DOHH2 (cell line): ENCODE measurements around the gene SAMSN1.

ENCODE experiments used
- H3F3A ChIP-seq: fragments of 200-600 bp; sonication (generic), shearing (Covaris generic); 2 replicates; pipeline ENCODE4 v1.6.0; 2016; ENCODE audit warnings: antibody characterized with exemption, mild to moderate bottlenecking; ENCODE audit not compliant: control insufficient read depth, insufficient read depth
- H3K27ac ChIP-seq: fragments of 200-600 bp; sonication (generic); 2 replicates; pipeline ENCODE4 v1.5.1; 2014; ENCODE audit warnings: low read depth, mild to moderate bottlenecking, low read length, moderate library complexity
- H3K27me3 ChIP-seq: fragments of 200-600 bp; sonication (generic); 2 replicates; pipeline ENCODE4 v1.6.1; 2014; ENCODE audit warnings: mild to moderate bottlenecking, low read length, mixed read lengths; ENCODE audit not compliant: control insufficient read depth
- H3K36me3 ChIP-seq: fragments of 200-600 bp; sonication (generic); 2 replicates; pipeline ENCODE4 v1.6.1; 2014; ENCODE audit warnings: mild to moderate bottlenecking, low read length, moderate library complexity, mixed read lengths; ENCODE audit not compliant: control insufficient read depth
- H3K4me1 ChIP-seq: fragments of 200-600 bp; sonication (generic); 2 replicates; pipeline ENCODE4 v1.6.1; 2014; ENCODE audit warnings: mild to moderate bottlenecking, low read length, mixed read lengths; ENCODE audit not compliant: control insufficient read depth
- H3K4me2 ChIP-seq: fragments of 200-600 bp; sonication (generic); 2 replicates; pipeline ENCODE4 v1.6.0; 2014; ENCODE audit warnings: mild to moderate bottlenecking, low read length, moderate library complexity
- H3K4me3 ChIP-seq: fragments of 200-600 bp; sonication (generic); 2 replicates; pipeline ENCODE4 v1.5.1; 2014; ENCODE audit warnings: mild to moderate bottlenecking, low read length, mixed read lengths
- H3K79me2 ChIP-seq: fragments of 200-600 bp; sonication (generic); 2 replicates; pipeline ENCODE4 v1.6.1; 2014; ENCODE audit warnings: mild to moderate bottlenecking, low read length, mixed read lengths; ENCODE audit not compliant: control insufficient read depth
- H3K9me2 ChIP-seq: fragments of 200-600 bp; sonication (generic); replicated peaks from 2 replicates; pipeline ENCODE4 v1.6.1; 2014; ENCODE audit warnings: mild to moderate bottlenecking, low read length, mixed read lengths; ENCODE audit not compliant: control insufficient read depth
- H3K9me3 ChIP-seq: fragments of 200-600 bp; sonication (generic); 2 replicates; pipeline ENCODE4 v1.6.1; 2014; ENCODE audit warnings: antibody characterized with exemption, low read length, mixed read lengths; ENCODE audit not compliant: control insufficient read depth, insufficient read depth
- H4K20me1 ChIP-seq: fragments of 200-600 bp; sonication (generic); 2 replicates; pipeline ENCODE4 v1.6.0; 2014; ENCODE audit warnings: low read depth, mild to moderate bottlenecking, antibody characterized with exemption, low read length, moderate library complexity; ENCODE audit not compliant: control insufficient read depth, insufficient read depth
- EZH2phosphoT487 ChIP-seq: fragments of 200-600 bp; sonication (generic); IDR thresholded peaks from 2 replicates; pipeline ENCODE4 v1.6.1; 2017; ENCODE audit warnings: borderline replicate concordance, mild to moderate bottlenecking, antibody characterized with exemption, low read length, moderate library complexity, mixed read lengths
- TF ChIP-seq, protein P1 (sequence below): fragments of 200-600 bp; sonication (generic); IDR thresholded peaks from one replicate; pipeline ENCODE4 v1.5.1; 2014; ENCODE audit warnings: antibody characterized with exemption, mild to moderate bottlenecking, low read depth, low read length; ENCODE audit not compliant: poor library complexity, severe bottlenecking

SAMSN1 gene

DNA sequence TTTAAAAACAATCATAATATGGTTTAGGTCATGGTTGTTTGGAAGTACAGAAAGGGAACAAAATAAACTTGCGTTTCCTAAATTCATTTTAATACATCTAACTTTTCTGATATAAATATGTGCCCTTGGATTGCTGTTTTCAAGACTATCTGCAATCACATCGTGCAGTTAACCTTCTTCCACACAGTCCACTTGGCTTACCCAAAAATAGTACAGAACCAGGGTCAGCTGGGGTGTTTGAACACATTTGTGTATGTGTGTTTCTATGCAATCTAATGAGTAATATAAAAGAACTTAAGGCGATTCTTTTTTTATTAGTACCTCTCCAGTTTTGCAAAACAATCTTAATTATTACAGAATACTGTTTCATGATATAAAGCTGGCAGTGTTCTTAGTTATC lies 19.9 kb downstream of the SAMSN1 start:
- Histone ChIP-seq H3K36me3 (no peaks in the 10 kb centered on the region), H3K4me3 (no peak overlapping the region), H3K27me3 (peaks cover 2% of the 10 kb centered on the region; the same call in 1 of the 2 replicates), H3K9me2 (no peaks in the 10 kb centered on the region), H3K79me2 (no peaks in the 10 kb centered on the region), H3K9me3 (no peaks in the 10 kb centered on the region), H3F3A (no peaks in the 10 kb centered on the region), H4K20me1 (no peaks in the 10 kb centered on the region), H3K4me1 (peaks cover 15% of the 10 kb centered on the region), H3K4me2 (no peak overlapping the region), H3K27ac (no peak overlapping the region)
- TF ChIP-seq, protein P1, sequence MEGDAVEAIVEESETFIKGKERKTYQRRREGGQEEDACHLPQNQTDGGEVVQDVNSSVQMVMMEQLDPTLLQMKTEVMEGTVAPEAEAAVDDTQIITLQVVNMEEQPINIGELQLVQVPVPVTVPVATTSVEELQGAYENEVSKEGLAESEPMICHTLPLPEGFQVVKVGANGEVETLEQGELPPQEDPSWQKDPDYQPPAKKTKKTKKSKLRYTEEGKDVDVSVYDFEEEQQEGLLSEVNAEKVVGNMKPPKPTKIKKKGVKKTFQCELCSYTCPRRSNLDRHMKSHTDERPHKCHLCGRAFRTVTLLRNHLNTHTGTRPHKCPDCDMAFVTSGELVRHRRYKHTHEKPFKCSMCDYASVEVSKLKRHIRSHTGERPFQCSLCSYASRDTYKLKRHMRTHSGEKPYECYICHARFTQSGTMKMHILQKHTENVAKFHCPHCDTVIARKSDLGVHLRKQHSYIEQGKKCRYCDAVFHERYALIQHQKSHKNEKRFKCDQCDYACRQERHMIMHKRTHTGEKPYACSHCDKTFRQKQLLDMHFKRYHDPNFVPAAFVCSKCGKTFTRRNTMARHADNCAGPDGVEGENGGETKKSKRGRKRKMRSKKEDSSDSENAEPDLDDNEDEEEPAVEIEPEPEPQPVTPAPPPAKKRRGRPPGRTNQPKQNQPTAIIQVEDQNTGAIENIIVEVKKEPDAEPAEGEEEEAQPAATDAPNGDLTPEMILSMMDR, result no peak
- no peak for TF ChIP-seq EZH2phosphoT487

DNA sequence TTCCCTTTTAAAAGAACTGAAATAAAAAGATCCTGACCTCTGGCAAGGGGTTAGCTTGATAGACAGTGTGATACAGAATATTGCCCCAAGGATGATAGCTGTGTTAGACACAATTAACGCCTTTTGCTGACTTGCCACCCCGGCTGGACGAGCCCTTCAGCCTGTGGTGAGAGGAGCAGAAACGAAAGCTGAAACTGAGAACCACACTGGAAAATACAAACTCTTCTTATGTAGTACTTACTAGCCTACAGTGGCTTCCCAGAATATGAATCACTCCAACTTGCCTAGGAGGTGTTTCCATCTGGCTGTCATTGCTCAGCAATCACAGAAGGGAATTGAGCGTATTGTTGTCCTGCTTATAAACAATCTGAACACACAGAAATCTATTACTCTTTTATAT lies 22.9 kb downstream of the SAMSN1 start:
- Histone ChIP-seq H3K9me2 (no peaks in the 10 kb centered on the region), H3K4me2 (no peak overlapping the region), H3K27me3 (peaks cover 2% of the 10 kb centered on the region; the same call in 1 of the 2 replicates), H3K79me2 (no peaks in the 10 kb centered on the region), H3K36me3 (no peaks in the 10 kb centered on the region), H3K27ac (no peak overlapping the region), H3F3A (no peaks in the 10 kb centered on the region), H3K4me1 (peaks cover 18% of the 10 kb centered on the region), H4K20me1 (no peaks in the 10 kb centered on the region), H3K4me3 (no peak overlapping the region), H3K9me3 (no peaks in the 10 kb centered on the region)
- TF ChIP-seq EZH2phosphoT487, result no peak
- TF ChIP-seq, protein P1, result no peak

DNA sequence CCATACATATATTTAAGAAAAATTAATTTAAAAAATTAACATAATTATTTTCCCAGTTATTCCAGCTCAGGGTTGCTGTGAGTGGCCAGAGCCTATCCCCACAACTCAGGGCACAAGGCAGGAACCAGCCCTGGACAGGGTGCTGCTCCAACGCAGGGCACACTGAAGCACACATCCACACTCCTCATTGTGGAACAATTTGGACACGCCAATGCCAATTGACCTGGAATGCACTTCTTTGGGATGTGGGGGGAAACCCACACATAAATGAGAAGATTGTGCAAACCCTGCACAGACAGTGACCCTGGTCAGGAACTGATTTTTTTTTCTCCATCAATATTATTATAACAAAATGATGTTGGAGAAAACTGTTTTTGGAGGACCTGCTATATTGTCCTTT lies 23.4 kb downstream of the SAMSN1 start:
- peaks cover 2% of the 10 kb centered on the region; the same call in 1 of the 2 replicates for H3K27me3 ChIP-seq
- no peaks in the 10 kb centered on the region for H3K79me2 ChIP-seq
- H3F3A ChIP-seq, result no peaks in the 10 kb centered on the region
- no peak overlapping the region for H3K4me3 ChIP-seq
- TF ChIP-seq, protein P1, result no peak
- TF ChIP-seq EZH2phosphoT487, result no peak
- H3K27ac ChIP-seq, result no peak overlapping the region
- H3K4me1 ChIP-seq, result peaks cover 18% of the 10 kb centered on the region
- no peaks in the 10 kb centered on the region for H3K9me3 ChIP-seq
- H3K36me3 ChIP-seq, result no peaks in the 10 kb centered on the region
- H3K9me2 ChIP-seq, result no peaks in the 10 kb centered on the region
- H4K20me1 ChIP-seq, result no peaks in the 10 kb centered on the region
- no peak overlapping the region for H3K4me2 ChIP-seq
